ENCODE data around the gene EID3. TPM values are rescaled to one million over a fixed set of nuclear protein-coding genes. Genes with fewer than 3 reads are reported as not detected.

EID3 gene
- total RNA-seq, 1 donor from 2014 or later, result 8.6 TPM

Other genes starting within 250 kb of the EID3 start
- 34.9 TPM for gene HCFC2, start 239.2 kb upstream of the EID3 start, total RNA-seq
- 17.6 TPM for gene NFYB, start 165.5 kb upstream of the EID3 start, total RNA-seq
- gene TXNRD1, start 88.0 kb upstream of the EID3 start, total RNA-seq, result 42.7 TPM
- 3.9 TPM for gene CHST11, start 153.2 kb downstream of the EID3 start, total RNA-seq

All from skin of body (tissue), 1 donor.